Effector CD8-positive, alpha-beta T cell (primary cell): ENCODE data around the gene TMEM14B.
"Not testable (repeated sequence)": the region's sequence is repeated elsewhere in the genome, so short reads cannot be mapped to it uniquely, and the experiment has no call there.

Source experiments
- DNase-seq: peaks from one replicate; lab custom pipeline; 2025; lab: John Stamatoyannopoulos, UW

TMEM14B gene

DNA sequence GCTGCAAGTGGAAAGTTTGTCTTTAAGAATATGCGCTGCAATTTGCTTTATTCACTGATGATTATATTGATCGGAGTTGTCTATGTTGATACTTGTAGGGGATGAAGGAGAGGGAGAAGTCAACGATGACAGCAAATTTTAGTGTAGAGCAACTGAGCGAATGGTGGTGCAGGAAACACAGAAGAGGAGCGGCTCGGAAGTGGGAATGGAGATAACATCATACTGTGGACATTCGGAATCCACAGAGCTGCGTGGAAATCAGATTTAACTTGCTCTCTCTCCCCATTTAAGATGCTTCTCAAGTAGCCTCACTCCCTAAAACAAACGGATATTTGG is 722 bp upstream of the TMEM14B start:
- no peak for DNase-seq

DNA sequence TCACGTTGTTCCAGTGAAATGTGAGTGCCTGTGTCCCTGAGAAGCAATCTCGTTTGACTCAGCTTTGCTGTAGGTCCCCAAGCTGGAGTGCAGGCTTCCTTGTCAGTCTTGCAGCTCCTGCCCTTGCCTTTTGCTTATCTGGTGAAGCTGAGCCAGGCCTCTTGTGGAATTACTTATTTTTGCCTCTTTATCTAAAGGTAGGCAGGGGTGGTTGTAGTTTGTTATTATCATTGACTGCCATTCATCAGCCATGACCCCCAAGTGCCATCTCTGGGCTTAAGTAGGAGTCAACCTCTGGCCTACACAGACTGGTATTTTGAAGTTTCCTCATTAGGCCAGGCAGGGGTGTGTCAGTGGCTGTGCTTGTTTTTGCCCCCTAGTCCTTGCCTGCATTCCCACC is 2.1 kb downstream of the TMEM14B start:
- no peak for DNase-seq

GRCh38 chr6:10750568-10750967 is 3.0 kb downstream of the TMEM14B start:
- not testable (repeated sequence) for DNase-seq

GRCh38 chr6:10751757-10752156 is 4.2 kb downstream of the TMEM14B start:
- DNase-seq: not testable (repeated sequence)

DNA sequence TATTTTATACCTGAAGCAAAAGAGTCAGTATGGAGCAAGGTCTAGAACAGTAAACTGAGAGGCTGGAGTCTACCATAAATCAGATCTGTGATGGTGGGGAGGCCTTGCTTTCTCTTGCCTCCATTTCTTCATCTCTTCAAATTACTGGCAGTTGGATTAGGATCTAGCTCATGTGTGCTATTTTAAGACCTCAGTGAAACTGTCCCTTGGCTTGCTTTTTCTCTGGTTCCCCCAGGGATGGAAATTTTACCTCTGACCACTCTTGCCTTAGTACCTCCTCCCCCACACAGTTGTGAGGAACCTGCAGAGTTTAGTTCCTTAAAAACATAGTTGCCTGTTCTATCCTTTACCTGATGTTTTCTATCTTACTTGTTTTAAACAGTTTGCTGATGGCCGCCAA is 8.5 kb downstream of the TMEM14B start:
- no peak for DNase-seq

GRCh38 chr6:10759312-10759839 is 11.8 kb downstream of the TMEM14B start:
- DNase-seq: no peak

DNA sequence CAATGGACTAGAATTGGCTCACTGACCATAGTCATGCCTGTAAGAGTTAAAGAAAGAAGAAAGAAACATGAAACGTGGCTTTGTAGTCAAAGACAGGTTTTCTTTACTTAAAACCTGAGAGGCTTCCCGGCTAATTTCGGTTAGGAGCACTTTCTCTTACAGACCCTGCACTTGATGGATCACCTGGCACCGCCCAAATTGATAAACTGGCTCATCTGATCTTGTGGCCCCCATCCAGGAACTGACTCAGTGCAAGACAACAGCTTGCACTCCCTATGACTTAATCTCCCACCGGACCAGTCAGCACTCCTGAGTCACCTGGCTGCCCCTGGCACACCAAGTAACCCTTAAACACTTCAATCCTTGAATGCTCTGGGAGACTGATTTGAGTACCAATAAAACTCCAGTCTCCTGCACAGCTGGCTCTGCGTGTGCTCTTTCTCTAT is 12.3 kb downstream of the TMEM14B start:
- no peak for DNase-seq

- no peak for DNase-seq
Measured at GRCh38 chr6:10763006-10763405, 15.4 kb downstream of the TMEM14B start.

GRCh38 chr6:10769419-10769818 is 21.8 kb downstream of the TMEM14B start:
- DNase-seq: no peak

DNA sequence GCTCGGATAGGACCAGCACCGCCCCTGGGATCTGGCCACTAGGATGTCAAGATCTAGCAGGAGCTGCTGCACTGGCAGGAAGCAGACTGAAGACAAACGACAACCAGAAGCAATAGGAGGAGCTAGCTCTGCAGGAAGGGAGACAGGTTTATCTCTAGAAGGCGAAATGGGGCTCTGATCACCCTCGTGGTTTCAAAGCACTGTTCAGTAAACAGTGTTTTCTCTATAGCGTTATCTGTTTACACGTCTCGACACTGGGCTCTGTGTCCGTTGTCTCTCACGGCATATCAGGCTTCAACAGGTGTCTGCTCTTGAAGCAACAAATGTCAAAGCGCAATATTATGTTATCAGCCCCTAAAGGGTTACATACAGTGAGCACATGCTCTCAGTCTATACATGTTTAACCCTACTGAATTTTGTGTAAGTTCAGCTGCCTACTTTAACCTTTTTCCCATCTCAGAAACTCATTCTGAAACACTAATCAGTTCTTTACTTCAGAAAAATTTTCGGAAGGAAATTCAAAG is 23.8 kb downstream of the TMEM14B start:
- DNase-seq: no peak

DNA sequence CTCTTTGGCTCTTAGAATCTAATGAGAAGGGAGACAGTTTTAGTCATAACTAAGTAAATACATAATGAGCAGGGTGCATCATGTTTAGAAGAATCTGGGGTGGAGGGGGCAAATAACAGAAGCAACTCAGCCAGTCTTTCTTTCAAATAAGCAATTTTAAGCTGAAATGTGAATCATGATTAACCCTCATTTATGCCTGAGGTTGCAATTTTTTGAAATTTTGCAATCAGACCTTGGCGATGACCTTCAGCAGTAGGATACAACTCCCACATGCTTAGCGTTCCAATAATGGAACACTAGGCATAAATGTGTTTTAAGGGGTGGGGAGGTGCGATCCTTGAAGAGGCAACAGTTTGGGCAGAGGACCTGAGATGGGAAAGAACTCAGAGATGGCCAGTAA is 30.6 kb downstream of the TMEM14B start:
- DNase-seq: no peak

- no peak for DNase-seq
Measured at GRCh38 chr6:10779076-10779475, 31.5 kb downstream of the TMEM14B start.

DNA sequence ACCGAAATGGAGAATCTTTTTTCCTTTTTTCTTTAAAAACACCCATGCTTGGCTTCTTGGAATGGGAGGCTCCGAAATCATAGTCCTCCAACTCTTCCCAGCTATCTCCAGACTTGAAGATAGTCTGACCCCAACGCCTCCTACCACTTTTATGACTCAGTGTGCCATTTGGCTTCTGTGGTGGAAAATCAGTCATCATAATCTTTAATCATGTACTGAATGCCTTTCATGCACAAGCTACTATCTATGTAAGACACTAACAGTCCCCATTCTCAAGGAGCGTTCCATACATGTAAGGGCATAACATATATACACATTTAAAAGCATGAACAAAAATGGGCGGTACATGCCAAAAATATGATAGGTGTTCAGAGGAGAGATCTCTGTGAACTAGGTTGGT is 44.1 kb downstream of the TMEM14B start:
- no peak for DNase-seq

- DNase-seq: no peak
Measured at GRCh38 chr6:10792101-10792500, 44.5 kb downstream of the TMEM14B start.

DNA sequence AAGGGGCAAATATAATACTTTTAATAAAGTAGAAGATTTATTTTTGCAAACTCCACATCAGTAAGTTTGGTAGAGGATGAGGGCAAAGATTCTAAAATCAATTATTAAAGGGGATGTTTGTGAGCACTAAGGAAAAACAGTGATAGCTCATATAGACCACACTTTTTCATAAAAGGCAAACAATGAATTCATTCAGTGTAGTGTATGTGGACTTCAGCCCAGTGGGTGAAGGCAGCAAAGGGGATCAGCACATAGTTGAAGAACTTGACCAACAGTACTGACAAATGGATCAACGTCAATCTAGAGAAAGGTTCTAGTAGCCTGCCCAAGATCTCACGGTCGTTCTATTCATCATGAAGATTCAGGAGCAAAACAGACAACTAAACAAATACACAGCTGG is 45.4 kb downstream of the TMEM14B start:
- DNase-seq: no peak

- DNase-seq: no peak
Measured at GRCh38 chr6:10793695-10794094, 46.1 kb downstream of the TMEM14B start.

GRCh38 chr6:10794239-10794638 is 46.6 kb downstream of the TMEM14B start:
- DNase-seq: no peak

DNA sequence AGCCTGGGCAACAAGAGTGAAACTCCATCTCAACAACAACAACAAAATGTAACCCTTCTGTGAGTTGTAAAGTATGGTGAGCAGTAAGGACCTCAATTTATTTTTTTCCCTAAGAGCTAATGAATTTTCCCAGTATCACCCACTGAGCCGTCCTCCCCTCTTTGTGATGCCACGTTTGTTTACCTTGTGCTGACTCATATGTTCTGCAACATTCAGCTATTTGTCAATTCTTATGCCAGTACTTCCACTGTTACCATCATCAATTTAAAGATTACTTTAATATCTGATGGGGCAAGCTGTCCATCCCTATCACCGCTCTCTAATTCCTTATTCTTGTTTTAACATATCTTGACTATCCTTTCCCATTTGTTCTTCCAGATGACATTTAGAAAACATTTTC is 53.2 kb downstream of the TMEM14B start:
- no peak for DNase-seq

- DNase-seq: peak; percentile 25
Measured at GRCh38 chr6:10801224-10801848, 53.7 kb downstream of the TMEM14B start.
